Mammary epithelial cell (primary cell): Measurements from ENCODE around the gene ZNF557.

ENCODE experiments used
- EZH2 ChIP-seq: IDR thresholded peaks from 2 replicates; pipeline ENCODE4 v1.6.1; 2012; ENCODE audit warnings: low read length, inconsistent platforms, borderline replicate concordance
- TF ChIP-seq, protein P1 (sequence below), 2 donors: IDR thresholded peaks in 1 of 2; conservative IDR thresholded peaks in 1 of 2; 2 replicates each; pipeline ENCODE4 v1.5.1; 2011 to 2012; ENCODE audit warnings: inconsistent platforms in 2 of 2, low read length in 2 of 2, mild to moderate bottlenecking in 2 of 2, control low read depth in 1 of 2, low read depth in 1 of 2; ENCODE audit not compliant: insufficient read depth in 1 of 2; ENCODE audit errors: extremely low read depth in 1 of 2

DNA sequence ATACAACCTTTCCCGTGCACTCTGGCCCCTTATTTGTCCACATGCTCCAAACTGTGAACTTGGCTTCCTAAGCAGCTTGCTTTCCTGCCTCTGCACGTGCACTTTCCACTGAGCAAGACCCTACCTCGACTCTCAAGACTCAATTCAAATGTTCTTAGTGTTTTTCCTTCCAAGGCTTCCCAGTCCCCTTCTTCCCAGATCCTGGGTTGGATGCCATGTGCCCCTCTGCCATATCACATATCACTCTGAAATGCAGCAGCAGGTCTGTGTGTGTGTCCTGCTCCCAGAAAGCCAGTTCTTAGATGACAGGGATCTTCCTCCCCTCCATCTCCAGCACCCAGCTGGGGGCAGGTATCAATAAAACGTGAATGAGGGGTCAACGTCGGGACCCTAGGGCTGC lies 3.0 kb downstream of the ZNF557 start:
- no peak for TF ChIP-seq EZH2
- TF ChIP-seq, protein P1, sequence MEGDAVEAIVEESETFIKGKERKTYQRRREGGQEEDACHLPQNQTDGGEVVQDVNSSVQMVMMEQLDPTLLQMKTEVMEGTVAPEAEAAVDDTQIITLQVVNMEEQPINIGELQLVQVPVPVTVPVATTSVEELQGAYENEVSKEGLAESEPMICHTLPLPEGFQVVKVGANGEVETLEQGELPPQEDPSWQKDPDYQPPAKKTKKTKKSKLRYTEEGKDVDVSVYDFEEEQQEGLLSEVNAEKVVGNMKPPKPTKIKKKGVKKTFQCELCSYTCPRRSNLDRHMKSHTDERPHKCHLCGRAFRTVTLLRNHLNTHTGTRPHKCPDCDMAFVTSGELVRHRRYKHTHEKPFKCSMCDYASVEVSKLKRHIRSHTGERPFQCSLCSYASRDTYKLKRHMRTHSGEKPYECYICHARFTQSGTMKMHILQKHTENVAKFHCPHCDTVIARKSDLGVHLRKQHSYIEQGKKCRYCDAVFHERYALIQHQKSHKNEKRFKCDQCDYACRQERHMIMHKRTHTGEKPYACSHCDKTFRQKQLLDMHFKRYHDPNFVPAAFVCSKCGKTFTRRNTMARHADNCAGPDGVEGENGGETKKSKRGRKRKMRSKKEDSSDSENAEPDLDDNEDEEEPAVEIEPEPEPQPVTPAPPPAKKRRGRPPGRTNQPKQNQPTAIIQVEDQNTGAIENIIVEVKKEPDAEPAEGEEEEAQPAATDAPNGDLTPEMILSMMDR (conservative IDR thresholded peaks at IDR 0.05 in 1 of 2, IDR thresholded peaks at IDR 0.05 in 1 of 2; ENCODE audit: extremely low read depth in 1 of 2, insufficient read depth in 1 of 2, low read depth in 1 of 2, low read length in 2 of 2): no peak
